Endothelial cell of umbilical vein (primary cell): ENCODE data around the gene ZNF362. TPM values are rescaled to one million over a fixed set of nuclear protein-coding genes. Genes with fewer than 3 reads are reported as not detected.

Experiments
- BruUV-seq: library from RNA; stranded (reverse); fragments of 400-500 nt; replicated peaks from 2 replicates; lab custom pipeline; 2021; lab: Mats Ljungman, UMichigan
- CTCF ChIA-PET: fragments of 300-600, 350-600 bp; sonication (Branson Sonifier 250); formaldehyde crosslinking; loops from one replicate; lab custom pipeline; 2021; ENCODE audit warnings: antibody characterized with exemption, inconsistent platforms; lab: Charles Lee
- POLR2A ChIA-PET: fragments of 300-600, 350-600 bp; sonication (Branson Sonifier 250); formaldehyde crosslinking; loops from one replicate; lab custom pipeline; 2021; ENCODE audit warnings: antibody characterized with exemption, inconsistent platforms; lab: Charles Lee
- DNase-seq: peaks from one replicate; pipeline ENCODE4 v3.0.0-alpha.2; 2011; ENCODE audit warnings: low read depth, low spot score
- FAIRE-seq: peaks from 2 replicates; lab custom pipeline; 2011; peaks lifted over from hg19 to GRCh38; lab: Jason Lieb, UNC
- H2AFZ ChIP-seq: 2 replicates; pipeline ENCODE4 v1.6.0; 2012; ENCODE audit warnings: low read depth, low read length, control low read depth, inconsistent platforms
- H3K27ac ChIP-seq: 2 replicates; pipeline ENCODE4 v1.5.1; 2011; ENCODE audit warnings: low read depth, mild to moderate bottlenecking, control low read depth, low read length, moderate library complexity; ENCODE audit not compliant: insufficient read depth
- H3K27me3 ChIP-seq, 2 experiments: 2 replicates each; pipeline versions ENCODE4 v1.6.0 to v1.6.1; 2011; ENCODE audit warnings: low read length in 2 of 2, mixed read lengths in 1 of 2; ENCODE audit not compliant: control insufficient read depth in 2 of 2, insufficient read depth in 2 of 2
- H3K36me3 ChIP-seq, 2 experiments: 2 replicates in 1 of 2; 3 replicates in 1 of 2; pipeline ENCODE4 v1.5.1; 2011; ENCODE audit warnings: low read length in 2 of 2, mild to moderate bottlenecking in 1 of 2, moderate library complexity in 1 of 2; ENCODE audit not compliant: control insufficient read depth in 2 of 2, insufficient read depth in 2 of 2; ENCODE audit errors: extremely low read depth in 1 of 2
- H3K4me1 ChIP-seq: 3 replicates; pipeline ENCODE4 v1.5.1; 2011; ENCODE audit warnings: mild to moderate bottlenecking, low read length; ENCODE audit not compliant: control insufficient read depth, insufficient read depth; ENCODE audit errors: extremely low read depth
- H3K4me2 ChIP-seq: 2 replicates; pipeline ENCODE4 v1.6.1; 2011; ENCODE audit warnings: low read length, control low read depth, mixed read lengths; ENCODE audit not compliant: insufficient read depth
- H3K4me3 ChIP-seq, 3 experiments: fragments of 200-600 bp in 1 of 3; sonication (generic), shearing (Covaris generic) in 1 of 3; replicated peaks in 1 of 3; 2 replicates each; pipeline ENCODE4 v1.5.1; 2011 to 2016; ENCODE audit warnings: control low read depth in 3 of 3, low read length in 3 of 3, mild to moderate bottlenecking in 2 of 3, inconsistent platforms in 1 of 3, low read depth in 1 of 3, moderate library complexity in 1 of 3; ENCODE audit not compliant: insufficient read depth in 1 of 3
- H3K79me2 ChIP-seq: 2 replicates; pipeline ENCODE4 v1.6.0; 2012; ENCODE audit warnings: low read length, inconsistent platforms; ENCODE audit not compliant: control insufficient read depth, insufficient read depth
- H3K9ac ChIP-seq: replicated peaks from 2 replicates; pipeline ENCODE3; 2011; ENCODE audit warnings: low read length, control low read depth; ENCODE audit not compliant: insufficient read depth; ENCODE audit errors: extremely low read depth
- H3K9me1 ChIP-seq: replicated peaks from 3 replicates; pipeline ENCODE4 v1.6.0; 2011; ENCODE audit warnings: mild to moderate bottlenecking, low read length; ENCODE audit not compliant: control insufficient read depth, insufficient read depth; ENCODE audit errors: extremely low read depth
- H3K9me3 ChIP-seq: replicated peaks from 2 replicates; pipeline ENCODE4 v1.5.1; 2012; ENCODE audit warnings: low read length, inconsistent platforms; ENCODE audit not compliant: control insufficient read depth, insufficient read depth
- H4K20me1 ChIP-seq: replicated peaks from 2 replicates; pipeline ENCODE3; 2011; ENCODE audit warnings: mild to moderate bottlenecking, low read length; ENCODE audit not compliant: control insufficient read depth, insufficient read depth; ENCODE audit errors: extremely low read depth
- CTCF ChIP-seq, 2 donors: IDR thresholded peaks; 1 replicate in 1 of 2; 2 replicates in 1 of 2; pipeline ENCODE4 v1.5.1; 2011; ENCODE audit warnings: low read length in 2 of 2, mild to moderate bottlenecking in 2 of 2, moderate library complexity in 2 of 2, control low read depth in 1 of 2, inconsistent platforms in 1 of 2, low read depth in 1 of 2; ENCODE audit not compliant: insufficient read depth in 1 of 2; ENCODE audit errors: extremely low read depth in 1 of 2
- EZH2 ChIP-seq: IDR thresholded peaks from 2 replicates; pipeline ENCODE4 v1.6.1; 2012; ENCODE audit warnings: borderline replicate concordance, low read depth, mild to moderate bottlenecking, moderate library complexity, low read length, inconsistent platforms; ENCODE audit not compliant: severe bottlenecking
- FOS ChIP-seq: IDR thresholded peaks from 2 replicates; pipeline ENCODE4 v1.6.1; 2011; ENCODE audit warnings: mild to moderate bottlenecking, low read length, moderate library complexity, borderline replicate concordance; ENCODE audit not compliant: insufficient read depth
- GATA2 ChIP-seq: IDR thresholded peaks from 2 replicates; pipeline ENCODE4 v1.7.0; 2011; ENCODE audit warnings: low read depth, mild to moderate bottlenecking, moderate library complexity, mixed read lengths, low read length; ENCODE audit not compliant: insufficient read length, insufficient read depth
- JUN ChIP-seq: IDR thresholded peaks from 2 replicates; pipeline ENCODE4 v1.6.1; 2011; ENCODE audit warnings: borderline replicate concordance, low read depth; ENCODE audit not compliant: insufficient read length, insufficient read depth
- MAX ChIP-seq: IDR thresholded peaks from 2 replicates; pipeline ENCODE4 v1.6.1; 2011; ENCODE audit not compliant: insufficient read depth, insufficient read length
- MYC ChIP-seq: IDR thresholded peaks from one replicate; pipeline ENCODE4 v1.6.1; 2011; ENCODE audit warnings: mild to moderate bottlenecking, low read depth, low read length
- POLR2A ChIP-seq: IDR thresholded peaks from 2 replicates; pipeline ENCODE4 v1.6.1; 2012; ENCODE audit warnings: low read depth, mild to moderate bottlenecking, control low read depth, low read length
- POLR2AphosphoS5 ChIP-seq: IDR thresholded peaks from 2 replicates; pipeline ENCODE4 v1.6.1; 2012; ENCODE audit warnings: low read depth, mild to moderate bottlenecking, control low read depth, low read length, moderate library complexity; ENCODE audit not compliant: insufficient read depth
- dilution Hi-C: fragments of 300-500 bp; cut with MboI; formaldehyde crosslinking; loops from one replicate; pipeline ENCODE4 v1.15.0; 2019; ENCODE audit warnings: low sequenced_read_pairs; ENCODE audit not compliant: extremely low pct_ligation_motif_present
- intact Hi-C: fragments of 100-400 bp; cut with micrococcal nuclease; formaldehyde crosslinking; loops from one replicate; pipeline ENCODE4 v1.10.0; 2022
- polyA plus RNA-seq, 4 experiments: library from polyadenylated mRNA; depleted of rRNA in 3 of 4; stranded (reverse) in 3 of 4; unstranded in 1 of 4; fragments of >200 nt; gene quantifications; 2 replicates each; pipeline versions ENCODE4 v1.2.1 to v1.2.3, GENCODE V29; 2011 to 2012; ENCODE audit warnings: missing spikeins in 1 of 4
- total RNA-seq: library from RNA; stranded (reverse); gene quantifications from 2 replicates; pipeline ENCODE4 v1.2.3, GENCODE V29; 2021

The ZNF362 gene
- total and polyA plus RNA-seq, 2 donors (not counting 3 experiments of a cell fraction or from before 2014, with no cell fraction given), result 28.4 to 35.3 TPM

- H3K9me1 ChIP-seq, result no peaks in the 10 kb centered on the region
- no peak overlapping the region for H3K9ac ChIP-seq
- H4K20me1 ChIP-seq, result no peaks in the 10 kb centered on the region
- intact Hi-C loops (no loop called here), dilution Hi-C loops (no loop called here)
- H2AFZ ChIP-seq, result no peak overlapping the region
- no peak for TF ChIP-seq MYC
- no peak for TF ChIP-seq CTCF (IDR thresholded peaks at IDR 0.05; ENCODE audit: extremely low read depth in 1 of 2, insufficient read depth in 1 of 2, low read depth in 1 of 2, low read length in 2 of 2)
- no peak for TF ChIP-seq JUN
- no peak for TF ChIP-seq GATA2
- no peak for TF ChIP-seq POLR2AphosphoS5
- TF ChIP-seq FOS, result no peak
- no peak for TF ChIP-seq POLR2A
- no peak for TF ChIP-seq EZH2
- no peak for TF ChIP-seq MAX
- ChIA-PET CTCF (interaction anchor here (0.6 to 2.0 kb wide), 3 partner anchors 9 to 50 kb away, joined by 3 to 8 read pairs (median 4); no protein-coding TSS in a partner anchor), POLR2A (no interaction called here)
- H3K27ac ChIP-seq, result no peak overlapping the region
- H3K36me3 ChIP-seq, result peaks cover 0 to 6% of the 10 kb centered on the region in 2 experiments
- no peak overlapping the region for H3K4me3 ChIP-seq
- no peak overlapping the region for H3K4me2 ChIP-seq
- H3K79me2 ChIP-seq, result no peaks in the 10 kb centered on the region
- no peaks in the 10 kb centered on the region for H3K9me3 ChIP-seq
- H3K4me1 ChIP-seq, result peaks cover 5% of the 10 kb centered on the region
- FAIRE-seq, result no peak
- H3K27me3 ChIP-seq, result no peaks in the 10 kb centered on the region
- no TSS peak for BruUV-seq
- no peak for DNase-seq
Measured at GRCh38 chr1:33268927-33269610, 12.8 kb downstream of the ZNF362 start.
